Esophagus squamous epithelium (tissue), 5 donors: Measurements from ENCODE around the gene NMNAT3. TPM values are rescaled to one million over a fixed set of nuclear protein-coding genes. Genes with fewer than 3 reads are reported as not detected.

Experiments
- DNase-seq: peaks from one replicate; lab custom pipeline; 2025; lab: John Stamatoyannopoulos, UW
- H3K27ac ChIP-seq, 4 donors: fragments of 200-600 bp; sonication (generic); one replicate each; pipeline ENCODE4 v1.5.1; 2016 to 2019; ENCODE audit warnings: mild to moderate bottlenecking in 1 of 4
- H3K27me3 ChIP-seq, 4 donors: fragments of 200-600 bp; sonication (generic); 1 replicate in 3 of 4; 2 replicates in 1 of 4; pipeline versions ENCODE4 v1.5.1 to v1.6.0; 2017 to 2021; ENCODE audit warnings: antibody characterized with exemption in 1 of 4
- H3K36me3 ChIP-seq, 3 donors: fragments of 200-600 bp; sonication (generic); one replicate each; pipeline ENCODE4 v1.5.1; 2016 to 2019
- H3K4me1 ChIP-seq, 3 donors: fragments of 200-600 bp; sonication (generic); one replicate each; pipeline ENCODE4 v1.5.1; 2017 to 2019
- H3K4me3 ChIP-seq, 4 donors: fragments of 200-600 bp; sonication (generic); 1 replicate in 3 of 4; 2 replicates in 1 of 4; pipeline ENCODE4 v1.5.1; 2016 to 2019; ENCODE audit warnings: mild to moderate bottlenecking in 2 of 4, moderate library complexity in 1 of 4
- H3K9me3 ChIP-seq, 3 donors: fragments of 200-600 bp; sonication (generic); one replicate each; pipeline ENCODE4 v1.5.1; 2016 to 2019
- CTCF ChIP-seq, 6 experiments: fragments of 450-650 bp in 4 of 6; fragments of 200-600 bp in 2 of 6; sonication (generic) in 2 of 6; IDR thresholded peaks; one replicate each; pipeline ENCODE4 v1.5.1; 2016 to 2019; ENCODE audit warnings: antibody characterized with exemption in 6 of 6, mild to moderate bottlenecking in 4 of 6, moderate library complexity in 4 of 6
- POLR2A ChIP-seq, 4 donors: fragments of 450-650 bp; IDR thresholded peaks; one replicate each; pipeline ENCODE4 v1.6.1; 2017; ENCODE audit warnings: antibody characterized with exemption in 4 of 4, mild to moderate bottlenecking in 4 of 4, moderate library complexity in 3 of 4
- WGBS, 2 donors: methylation state at CpG; one replicate each; pipeline ENCODE4 v1.1.5; 2018; 5-methylcytosine and 5-hydroxymethylcytosine counted together
- intact Hi-C: fragments of 100-400 bp; cut with DNase I; formaldehyde crosslinking; loops from one replicate; pipeline ENCODE4 v1.15.0; 2022
- total RNA-seq, 4 donors: library from RNA; depleted of rRNA; stranded (reverse); fragments of >200 nt; gene quantifications; one replicate each; pipeline ENCODE4 v1.1.0, GENCODE V29; 2016
- donor health status: DM: yes; HTN: yes; CAD: no.

NMNAT3 gene
- total RNA-seq, 4 donors from 2014 or later: 7.6 to 11.6 (median 9.4) TPM

GRCh38 chr3:139608924-139609323, 68.8 kb downstream of the NMNAT3 start:
- intact Hi-C loops: no loop called here
- no peak for DNase-seq
- no peaks in the 10 kb centered on the region for H3K36me3 ChIP-seq
- H3K27me3 ChIP-seq: no peaks in the 10 kb centered on the region
- TF ChIP-seq POLR2A (IDR thresholded peaks at IDR 0.05) (no peak), CTCF (IDR thresholded peaks at IDR 0.05) (no peak)
- H3K9me3 ChIP-seq: no peaks in the 10 kb centered on the region
- H3K4me1 ChIP-seq: no peaks in the 10 kb centered on the region
- H3K4me3 ChIP-seq: no peak overlapping the region
- no peak overlapping the region for H3K27ac ChIP-seq
- WGBS, 2 donors: 38 to 44% methylated on average over 3 of the region's 3 CpGs

- H3K9me3 ChIP-seq: no peaks in the 10 kb centered on the region
- H3K27ac ChIP-seq: no peak overlapping the region
- no peak for TF ChIP-seq CTCF (IDR thresholded peaks at IDR 0.05)
- TF ChIP-seq POLR2A (IDR thresholded peaks at IDR 0.05): no peak
- no peaks in the 10 kb centered on the region for H3K36me3 ChIP-seq
- no peaks in the 10 kb centered on the region for H3K27me3 ChIP-seq
- no peak for DNase-seq
- WGBS, 2 donors: 93 to 100% methylated on average over 2 to 3 of the region's 3 CpGs
- H3K4me1 ChIP-seq: no peaks in the 10 kb centered on the region
- H3K4me3 ChIP-seq: no peak overlapping the region
- intact Hi-C loops: no loop called here
These were observed 69.7 kb downstream of the NMNAT3 start for GRCh38 chr3:139608108-139608380.

GRCh38 chr3:139607257-139608107, 70.3 kb downstream of the NMNAT3 start:
- H3K4me1 ChIP-seq: peaks cover 0 to under 1% (median 0%) of the 10 kb centered on the region in 3 donors
- no peaks in the 10 kb centered on the region for H3K9me3 ChIP-seq
- 81 to 91% methylated on average over 2 of the region's 2 CpGs for WGBS, 2 donors
- no peak for DNase-seq
- intact Hi-C loops: no loop called here
- H3K27ac ChIP-seq: no peak overlapping the region
- H3K27me3 ChIP-seq: no peaks in the 10 kb centered on the region
- no peaks in the 10 kb centered on the region for H3K36me3 ChIP-seq
- no peak overlapping the region for H3K4me3 ChIP-seq
- TF ChIP-seq CTCF (IDR thresholded peaks at IDR 0.05) (no peak), POLR2A (IDR thresholded peaks at IDR 0.05) (no peak)

GRCh38 chr3:139602003-139602402, 75.8 kb downstream of the NMNAT3 start:
- peaks cover 4 to 19% (median 4%) of the 10 kb centered on the region in 3 donors for H3K4me1 ChIP-seq
- intact Hi-C loops: no loop called here
- no peak overlapping the region for H3K4me3 ChIP-seq
- 44 to 59% methylated on average over 1 of the region's 1 CpG for WGBS, 2 donors
- no peaks in the 10 kb centered on the region for H3K36me3 ChIP-seq
- TF ChIP-seq CTCF (IDR thresholded peaks at IDR 0.05) (no peak), POLR2A (IDR thresholded peaks at IDR 0.05) (no peak)
- no peak for DNase-seq
- peak overlapping the region in 1 of 4 donors; percentile 66 for H3K27ac ChIP-seq
- no peaks in the 10 kb centered on the region for H3K9me3 ChIP-seq
- no peaks in the 10 kb centered on the region for H3K27me3 ChIP-seq

GRCh38 chr3:139601191-139601961, 76.4 kb downstream of the NMNAT3 start:
- no peak for TF ChIP-seq POLR2A (IDR thresholded peaks at IDR 0.05)
- TF ChIP-seq CTCF (IDR thresholded peaks at IDR 0.05): no peak
- Histone ChIP-seq H3K9me3 (no peaks in the 10 kb centered on the region), H3K36me3 (no peaks in the 10 kb centered on the region), H3K4me3 (no peak overlapping the region), H3K4me1 (peaks cover 4 to 19% (median 4%) of the 10 kb centered on the region in 3 donors), H3K27me3 (no peaks in the 10 kb centered on the region), H3K27ac (peak overlapping the region; percentile 43 to 70 (median 62))
- WGBS, 2 donors: 26 to 62% methylated on average over 5 of the region's 5 CpGs
- no peak for DNase-seq
- intact Hi-C loops: no loop called here
